ENCODE data around the gene TRIM41.
A peak's percentile ranks its signal among the peaks of the same experiment; 100 is the strongest.
"Not testable (repeated sequence)": the region's sequence is repeated elsewhere in the genome, so short reads cannot be mapped to it uniquely, and the experiment has no call there.

TRIM41 gene

GRCh38 chr5:181193656-181194055, 29.4 kb upstream of the TRIM41 start:
- DNase-seq: no peak

GRCh38 chr5:181194489-181195248, 28.4 kb upstream of the TRIM41 start:
- DNase-seq: no peak

GRCh38 chr5:181195249-181195761, 27.8 kb upstream of the TRIM41 start:
- DNase-seq: no peak

GRCh38 chr5:181197326-181197951, 25.6 kb upstream of the TRIM41 start:
- DNase-seq: no peak

- no peak for DNase-seq
Observed at GRCh38 chr5:181198106-181198685, 24.9 kb upstream of the TRIM41 start.

- no peak for DNase-seq
Observed at GRCh38 chr5:181198905-181199519, 24.1 kb upstream of the TRIM41 start.

GRCh38 chr5:181199881-181200638, 23.0 kb upstream of the TRIM41 start:
- DNase-seq: no peak

GRCh38 chr5:181200816-181201215, 22.3 kb upstream of the TRIM41 start:
- no peak for DNase-seq

- DNase-seq: no peak
Observed at GRCh38 chr5:181203093-181203711, 19.9 kb upstream of the TRIM41 start.

GRCh38 chr5:181203777-181204112, 19.3 kb upstream of the TRIM41 start:
- DNase-seq: no peak

GRCh38 chr5:181204113-181204825, 18.8 kb upstream of the TRIM41 start:
- DNase-seq: no peak

- DNase-seq: no peak
Observed at GRCh38 chr5:181204826-181205760, 18.0 kb upstream of the TRIM41 start, which contains the start of gene TRIM7. Gene TRIM7 (minus strand): TSS chr5:181205196. CDS start chr5:181205110, 86 bp downstream.

- DNase-seq: no peak
Observed at GRCh38 chr5:181205761-181206649, 17.1 kb upstream of the TRIM41 start.

GRCh38 chr5:181207214-181207959, 15.7 kb upstream of the TRIM41 start:
- peak; percentile 77 for DNase-seq

GRCh38 chr5:181207960-181208253, 15.2 kb upstream of the TRIM41 start:
- no peak for DNase-seq

GRCh38 chr5:181209006-181209405, 14.1 kb upstream of the TRIM41 start:
- DNase-seq: not testable (repeated sequence)

GRCh38 chr5:181210148-181210547, 12.9 kb upstream of the TRIM41 start:
- not testable (repeated sequence) for DNase-seq

GRCh38 chr5:181210698-181211097, 12.4 kb upstream of the TRIM41 start:
- not testable (repeated sequence) for DNase-seq

GRCh38 chr5:181211208-181211607, 11.9 kb upstream of the TRIM41 start:
- no peak for DNase-seq

All from CD4-positive, alpha-beta T cell treated with Interferon gamma for 1 hour (primary cell).